ENCODE measurements around the gene RAD51D. TPM values are rescaled to one million over a fixed set of nuclear protein-coding genes. Genes with fewer than 3 reads are reported as not detected.

The RAD51D gene
- total and polyA plus RNA-seq, 2 donors (not counting 3 experiments of a cell fraction or from before 2014, with no cell fraction given), result 15.5 to 27.9 TPM

GRCh38 chr17:35095741-35096140 is 23.9 kb downstream of the RAD51D start:
- Histone ChIP-seq H3K36me3 (ENCODE audit: control insufficient read depth in 2 of 2, extremely low read depth in 1 of 2, insufficient read depth in 2 of 2, low read length in 2 of 2) (peaks cover 0 to under 1% of the 10 kb centered on the region in 2 experiments), H3K4me1 (ENCODE audit: control insufficient read depth, extremely low read depth, insufficient read depth, low read length) (no peaks in the 10 kb centered on the region), H3K79me2 (ENCODE audit: control insufficient read depth, insufficient read depth, low read length) (no peaks in the 10 kb centered on the region), H3K4me3 (replicated peaks in 1 of 3; ENCODE audit: insufficient read depth in 1 of 3, low read depth in 1 of 3, low read length in 3 of 3) (no peak overlapping the region), H3K27ac (ENCODE audit: insufficient read depth, low read depth, low read length) (no peak overlapping the region), H3K9ac (replicated peaks; ENCODE audit: extremely low read depth, insufficient read depth, low read length) (no peak overlapping the region), H3K9me1 (replicated peaks; ENCODE audit: control insufficient read depth, extremely low read depth, insufficient read depth, low read length) (no peaks in the 10 kb centered on the region), H3K27me3 (ENCODE audit: control insufficient read depth in 2 of 2, insufficient read depth in 2 of 2, low read length in 2 of 2) (no peaks in the 10 kb centered on the region), H3K9me3 (replicated peaks; ENCODE audit: control insufficient read depth, insufficient read depth, low read length) (no peaks in the 10 kb centered on the region), H2AFZ (ENCODE audit: low read depth, low read length) (no peak overlapping the region), H3K4me2 (ENCODE audit: insufficient read depth, low read length) (no peak overlapping the region), H4K20me1 (replicated peaks; ENCODE audit: control insufficient read depth, extremely low read depth, insufficient read depth, low read length) (no peaks in the 10 kb centered on the region)
- intact Hi-C loops (cut with micrococcal nuclease) (no loop called here), dilution Hi-C loops (cut with MboI; ENCODE audit: extremely low pct_ligation_motif_present, low sequenced_read_pairs) (no loop called here)
- TF ChIP-seq MYC (IDR thresholded peaks at IDR 0.05; ENCODE audit: low read depth, low read length) (no peak), FOS (IDR thresholded peaks at IDR 0.05; ENCODE audit: borderline replicate concordance, insufficient read depth, low read length) (no peak), JUN (IDR thresholded peaks at IDR 0.05; ENCODE audit: borderline replicate concordance, insufficient read depth, insufficient read length, low read depth) (no peak), POLR2AphosphoS5 (IDR thresholded peaks at IDR 0.05; ENCODE audit: insufficient read depth, low read depth, low read length) (no peak), POLR2A (IDR thresholded peaks at IDR 0.05; ENCODE audit: low read depth, low read length) (no peak), EZH2 (IDR thresholded peaks at IDR 0.05; ENCODE audit: borderline replicate concordance, low read depth, low read length, severe bottlenecking) (no peak), MAX (IDR thresholded peaks at IDR 0.05; ENCODE audit: insufficient read depth, insufficient read length) (no peak), GATA2 (IDR thresholded peaks at IDR 0.05; ENCODE audit: insufficient read depth, insufficient read length, low read depth, low read length) (no peak)
- TF ChIP-seq, protein P1, sequence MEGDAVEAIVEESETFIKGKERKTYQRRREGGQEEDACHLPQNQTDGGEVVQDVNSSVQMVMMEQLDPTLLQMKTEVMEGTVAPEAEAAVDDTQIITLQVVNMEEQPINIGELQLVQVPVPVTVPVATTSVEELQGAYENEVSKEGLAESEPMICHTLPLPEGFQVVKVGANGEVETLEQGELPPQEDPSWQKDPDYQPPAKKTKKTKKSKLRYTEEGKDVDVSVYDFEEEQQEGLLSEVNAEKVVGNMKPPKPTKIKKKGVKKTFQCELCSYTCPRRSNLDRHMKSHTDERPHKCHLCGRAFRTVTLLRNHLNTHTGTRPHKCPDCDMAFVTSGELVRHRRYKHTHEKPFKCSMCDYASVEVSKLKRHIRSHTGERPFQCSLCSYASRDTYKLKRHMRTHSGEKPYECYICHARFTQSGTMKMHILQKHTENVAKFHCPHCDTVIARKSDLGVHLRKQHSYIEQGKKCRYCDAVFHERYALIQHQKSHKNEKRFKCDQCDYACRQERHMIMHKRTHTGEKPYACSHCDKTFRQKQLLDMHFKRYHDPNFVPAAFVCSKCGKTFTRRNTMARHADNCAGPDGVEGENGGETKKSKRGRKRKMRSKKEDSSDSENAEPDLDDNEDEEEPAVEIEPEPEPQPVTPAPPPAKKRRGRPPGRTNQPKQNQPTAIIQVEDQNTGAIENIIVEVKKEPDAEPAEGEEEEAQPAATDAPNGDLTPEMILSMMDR (IDR thresholded peaks at IDR 0.05; ENCODE audit: extremely low read depth in 1 of 2, insufficient read depth in 1 of 2, low read depth in 1 of 2, low read length in 2 of 2), result no peak
- FAIRE-seq (no peak), DNase-seq (ENCODE audit: low read depth, low spot score) (no peak)
- ChIA-PET POLR2A (no interaction called here), CTCF (no interaction called here)
- BruUV-seq (replicated peaks), result no TSS peak

Data from endothelial cell of umbilical vein (primary cell).